AG10803 (cell line): ENCODE data around the gene TJP2.

Source experiments
- DNase-seq: peaks from one replicate; pipeline ENCODE4 v3.0.0; 2010; ENCODE audit warnings: low read depth
- H3K4me3 ChIP-seq: 2 replicates; pipeline ENCODE4 v1.5.1; 2011; ENCODE audit warnings: mild to moderate bottlenecking, low read length, control low read depth
- TF ChIP-seq, protein P1 (sequence below): conservative IDR thresholded peaks from 2 replicates; pipeline ENCODE4 v1.5.1; 2011; ENCODE audit warnings: mild to moderate bottlenecking, low read length, control low read depth, inconsistent platforms

The TJP2 gene

DNA sequence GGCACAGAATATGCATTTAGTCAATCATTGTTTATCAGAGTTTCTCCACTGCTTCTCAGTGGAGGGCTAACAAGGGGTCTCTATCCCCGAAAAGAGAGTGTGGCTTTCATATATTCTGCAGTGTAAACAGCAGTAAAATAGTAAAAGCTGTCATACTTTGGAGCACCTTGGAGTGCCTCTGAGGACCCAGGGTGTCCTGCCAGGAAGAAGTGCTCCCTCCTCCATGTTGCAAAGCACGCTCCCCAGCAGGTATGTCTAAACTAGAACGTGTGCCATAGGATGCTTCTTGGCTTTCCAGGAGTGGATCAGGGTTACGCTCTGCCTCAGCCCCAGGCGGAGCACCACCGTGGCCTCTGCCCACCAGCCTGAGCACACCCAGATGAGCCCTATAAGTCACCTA is 8.5 kb upstream of the TJP2 start:
- H3K4me3 ChIP-seq, result no peak overlapping the region
- TF ChIP-seq, protein P1, sequence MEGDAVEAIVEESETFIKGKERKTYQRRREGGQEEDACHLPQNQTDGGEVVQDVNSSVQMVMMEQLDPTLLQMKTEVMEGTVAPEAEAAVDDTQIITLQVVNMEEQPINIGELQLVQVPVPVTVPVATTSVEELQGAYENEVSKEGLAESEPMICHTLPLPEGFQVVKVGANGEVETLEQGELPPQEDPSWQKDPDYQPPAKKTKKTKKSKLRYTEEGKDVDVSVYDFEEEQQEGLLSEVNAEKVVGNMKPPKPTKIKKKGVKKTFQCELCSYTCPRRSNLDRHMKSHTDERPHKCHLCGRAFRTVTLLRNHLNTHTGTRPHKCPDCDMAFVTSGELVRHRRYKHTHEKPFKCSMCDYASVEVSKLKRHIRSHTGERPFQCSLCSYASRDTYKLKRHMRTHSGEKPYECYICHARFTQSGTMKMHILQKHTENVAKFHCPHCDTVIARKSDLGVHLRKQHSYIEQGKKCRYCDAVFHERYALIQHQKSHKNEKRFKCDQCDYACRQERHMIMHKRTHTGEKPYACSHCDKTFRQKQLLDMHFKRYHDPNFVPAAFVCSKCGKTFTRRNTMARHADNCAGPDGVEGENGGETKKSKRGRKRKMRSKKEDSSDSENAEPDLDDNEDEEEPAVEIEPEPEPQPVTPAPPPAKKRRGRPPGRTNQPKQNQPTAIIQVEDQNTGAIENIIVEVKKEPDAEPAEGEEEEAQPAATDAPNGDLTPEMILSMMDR, result no peak
- no peak for DNase-seq

DNA sequence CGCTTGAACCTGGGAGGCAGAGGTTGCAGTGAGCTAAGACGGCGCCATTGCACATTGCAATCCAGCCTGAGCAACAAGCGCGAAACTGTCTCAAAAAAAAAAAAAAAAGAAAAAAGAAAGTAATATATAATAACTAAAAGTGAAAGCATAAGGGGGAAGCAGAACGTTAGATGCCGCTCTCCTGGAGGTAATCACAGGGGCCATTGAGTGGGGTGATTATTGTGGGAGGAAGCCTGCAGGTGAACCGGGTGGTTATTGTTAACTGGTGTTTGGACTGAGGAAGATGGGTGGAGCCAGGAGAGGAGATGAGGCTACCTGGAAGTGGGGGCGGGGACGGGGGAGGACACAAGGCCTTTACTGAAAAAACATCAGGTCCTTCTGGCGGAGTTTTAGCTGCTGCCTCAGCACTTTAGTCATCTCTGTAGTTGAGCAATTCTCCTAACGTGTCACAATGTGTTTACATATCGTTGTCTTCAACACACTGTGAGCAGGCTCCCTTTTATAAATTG is 5.3 kb upstream of the TJP2 start:
- peak; percentile 51 for DNase-seq
- TF ChIP-seq, protein P1, result no peak
- H3K4me3 ChIP-seq, result no peak overlapping the region

DNA sequence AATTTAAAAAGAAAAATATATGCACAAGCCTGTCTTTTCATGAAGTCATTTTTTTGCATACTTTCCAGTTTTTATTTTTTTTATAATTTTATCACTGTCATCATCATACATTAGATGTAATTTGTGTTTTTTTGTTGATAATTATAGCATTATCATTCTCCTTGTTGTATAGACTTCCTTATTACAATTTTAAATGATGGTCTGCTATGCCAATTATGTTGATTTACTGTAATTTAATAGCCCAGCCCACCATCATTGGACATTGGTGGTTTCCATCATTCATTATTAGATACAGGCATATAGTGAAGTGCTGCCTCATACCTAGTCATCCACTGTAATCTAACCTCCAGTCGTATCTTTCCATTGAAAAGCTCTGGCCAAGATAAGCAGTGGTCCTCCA is 3.8 kb upstream of the TJP2 start:
- TF ChIP-seq, protein P1, result no peak
- H3K4me3 ChIP-seq, result no peak overlapping the region
- no peak for DNase-seq

DNA sequence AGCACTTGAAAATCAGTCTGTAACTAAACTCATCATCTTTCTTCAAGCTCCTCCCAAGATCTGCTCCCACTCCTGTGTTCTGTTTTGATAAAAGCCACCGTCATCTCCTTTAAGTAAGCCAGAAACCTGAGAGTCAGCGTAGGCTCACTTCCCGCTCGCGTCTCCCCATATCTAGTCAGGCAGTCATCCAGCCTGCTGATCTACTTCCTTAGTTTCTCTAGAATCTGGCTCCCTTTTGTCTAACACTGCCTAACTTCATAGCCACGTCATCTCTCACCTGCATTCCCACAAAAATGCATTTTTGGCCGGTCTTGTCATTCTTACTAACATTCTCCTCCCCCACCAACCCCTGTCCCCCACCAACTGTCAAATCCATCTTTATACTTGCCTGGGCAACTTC is 3.0 kb upstream of the TJP2 start:
- H3K4me3 ChIP-seq, result no peak overlapping the region
- TF ChIP-seq, protein P1, result no peak
- no peak for DNase-seq

DNA sequence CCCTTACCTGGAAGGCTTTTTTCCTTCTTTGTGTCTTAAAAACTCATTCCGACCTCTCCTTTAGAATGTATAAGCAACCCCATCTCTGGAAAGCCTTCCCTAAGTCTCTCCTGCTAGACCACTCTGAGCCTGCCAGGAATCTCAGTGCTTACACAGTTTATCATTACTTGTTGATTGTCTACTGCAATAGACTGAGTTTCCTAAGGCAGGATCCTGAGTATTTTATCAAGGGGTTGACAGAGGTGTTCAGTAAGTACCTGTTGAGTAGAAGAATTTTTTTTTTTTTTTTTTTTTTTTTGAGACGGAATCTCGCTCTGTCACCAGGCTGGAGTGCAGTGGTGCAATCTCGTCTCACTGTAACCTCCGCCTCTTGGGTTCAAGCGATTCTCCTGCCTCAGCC is 2.6 kb upstream of the TJP2 start:
- TF ChIP-seq, protein P1, result no peak
- no peak for DNase-seq
- no peak overlapping the region for H3K4me3 ChIP-seq

DNA sequence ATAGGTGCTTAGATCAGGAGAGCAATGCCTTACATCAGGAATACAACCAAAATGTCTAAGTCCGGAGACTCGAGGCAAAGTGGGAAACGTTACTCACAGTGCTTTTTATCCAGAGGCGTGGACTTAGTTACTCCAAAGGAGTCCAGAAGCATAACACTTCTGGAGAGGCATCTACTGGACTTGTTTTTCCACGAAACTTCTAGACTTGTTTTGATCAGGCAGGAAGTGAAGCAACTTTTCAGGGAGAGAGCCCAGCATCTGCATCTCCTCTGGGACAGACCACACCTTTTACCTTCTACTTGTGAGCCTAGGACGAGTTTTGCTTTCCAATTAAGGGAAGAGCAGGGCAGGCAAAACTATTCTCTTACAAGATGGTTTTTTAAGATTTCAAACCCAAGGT is 1.2 kb upstream of the TJP2 start:
- TF ChIP-seq, protein P1, result no peak
- no peak overlapping the region for H3K4me3 ChIP-seq
- no peak for DNase-seq

DNA sequence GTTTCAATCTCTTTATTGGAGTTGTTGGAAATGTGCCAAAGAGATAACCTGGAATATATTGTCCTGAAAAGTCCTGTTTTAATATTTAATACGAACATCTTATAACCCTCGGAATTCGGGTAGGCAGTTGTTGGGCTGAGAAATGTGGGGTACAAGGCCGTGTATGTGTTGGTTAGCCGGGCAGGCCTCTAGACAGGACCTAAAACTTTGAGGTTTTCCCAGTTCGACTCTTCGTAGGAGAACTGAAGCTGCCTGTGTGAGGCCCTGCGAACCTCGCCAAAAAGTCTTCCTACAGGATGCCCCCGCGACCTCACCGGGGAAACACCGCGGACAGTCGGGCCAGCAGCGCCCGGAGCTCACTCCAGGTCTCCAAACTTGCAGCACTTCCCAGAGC is 583 bp upstream of the TJP2 start:
- H3K4me3 ChIP-seq, result peak overlapping the region; percentile 80
- TF ChIP-seq, protein P1, result no peak
- no peak for DNase-seq
